T-helper 2 cell treated with Interferon-gamma antibody and Interleukin-4, amounts not matched to agents 5 μg/mL and 100 μg/mL, for 36 hours (primary cell): ENCODE data around the gene NLRP9.

Experiments used
- DNase-seq: peaks from one replicate; pipeline ENCODE4 v3.0.0; 2021; ENCODE audit warnings: low spot score
- H3K27ac Mint-ChIP-seq: one replicate; pipeline ENCODE4 v1.8.0; 2021; ENCODE audit warnings: mild to moderate bottlenecking, mixed read lengths
- H3K27me3 Mint-ChIP-seq: one replicate; pipeline ENCODE4 v1.8.0; 2021; ENCODE audit warnings: low read depth, mixed read lengths
- H3K36me3 Mint-ChIP-seq: one replicate; pipeline ENCODE4 v1.8.0; 2021; ENCODE audit warnings: low read depth, mixed read lengths
- H3K4me1 Mint-ChIP-seq: one replicate; pipeline ENCODE4 v1.8.0; 2021; ENCODE audit warnings: low read depth, mixed read lengths
- H3K4me3 Mint-ChIP-seq: one replicate; pipeline ENCODE4 v1.8.0; 2022; ENCODE audit warnings: mild to moderate bottlenecking, moderate library complexity, mixed read lengths
- H3K9me3 Mint-ChIP-seq: one replicate; pipeline ENCODE4 v1.8.0; 2021; ENCODE audit warnings: mixed read lengths

Gene NLRP9

GRCh38 chr19:55687281-55688201 is 50.7 kb downstream of the NLRP9 start:
- H3K9me3 Mint-ChIP-seq, result no peaks in the 10 kb centered on the region
- no peaks in the 10 kb centered on the region for H3K4me1 Mint-ChIP-seq
- DNase-seq, result no peak
- H3K27me3 Mint-ChIP-seq, result no peaks in the 10 kb centered on the region
- H3K27ac Mint-ChIP-seq, result no peak overlapping the region
- no peak overlapping the region for H3K4me3 Mint-ChIP-seq
- H3K36me3 Mint-ChIP-seq, result peaks cover 13% of the 10 kb centered on the region

GRCh38 chr19:55686311-55687050 is 51.7 kb downstream of the NLRP9 start:
- no peak for DNase-seq
- no peaks in the 10 kb centered on the region for H3K9me3 Mint-ChIP-seq
- H3K4me1 Mint-ChIP-seq, result no peaks in the 10 kb centered on the region
- peaks cover 13% of the 10 kb centered on the region for H3K36me3 Mint-ChIP-seq
- H3K27me3 Mint-ChIP-seq, result no peaks in the 10 kb centered on the region
- H3K27ac Mint-ChIP-seq, result no peak overlapping the region
- H3K4me3 Mint-ChIP-seq, result no peak overlapping the region

- no peak overlapping the region for H3K27ac Mint-ChIP-seq
- H3K9me3 Mint-ChIP-seq, result no peaks in the 10 kb centered on the region
- H3K4me3 Mint-ChIP-seq, result no peak overlapping the region
- H3K36me3 Mint-ChIP-seq, result peaks cover 13% of the 10 kb centered on the region
- DNase-seq, result no peak
- H3K27me3 Mint-ChIP-seq, result no peaks in the 10 kb centered on the region
- no peaks in the 10 kb centered on the region for H3K4me1 Mint-ChIP-seq
Observed at GRCh38 chr19:55685776-55686175, 52.4 kb downstream of the NLRP9 start.

GRCh38 chr19:55684946-55685681 is 53.1 kb downstream of the NLRP9 start:
- no peaks in the 10 kb centered on the region for H3K9me3 Mint-ChIP-seq
- peaks cover 15% of the 10 kb centered on the region for H3K36me3 Mint-ChIP-seq
- no peaks in the 10 kb centered on the region for H3K4me1 Mint-ChIP-seq
- H3K4me3 Mint-ChIP-seq, result no peak overlapping the region
- H3K27me3 Mint-ChIP-seq, result no peaks in the 10 kb centered on the region
- no peak for DNase-seq
- H3K27ac Mint-ChIP-seq, result no peak overlapping the region

GRCh38 chr19:55683449-55684261 is 54.5 kb downstream of the NLRP9 start:
- Mint-ChIP-seq H3K4me3 (no peak overlapping the region), H3K27me3 (no peaks in the 10 kb centered on the region), H3K4me1 (peaks cover 8% of the 10 kb centered on the region), H3K9me3 (no peaks in the 10 kb centered on the region), H3K27ac (no peak overlapping the region), H3K36me3 (peaks cover 15% of the 10 kb centered on the region)
- no peak for DNase-seq

GRCh38 chr19:55681131-55682092 is 56.8 kb downstream of the NLRP9 start:
- H3K27ac Mint-ChIP-seq, result no peak overlapping the region
- no peak for DNase-seq
- H3K9me3 Mint-ChIP-seq, result no peaks in the 10 kb centered on the region
- no peak overlapping the region for H3K4me3 Mint-ChIP-seq
- H3K36me3 Mint-ChIP-seq, result peaks cover 28% of the 10 kb centered on the region
- peaks cover 20% of the 10 kb centered on the region for H3K4me1 Mint-ChIP-seq
- H3K27me3 Mint-ChIP-seq, result no peaks in the 10 kb centered on the region

GRCh38 chr19:55680339-55681130 is 57.7 kb downstream of the NLRP9 start:
- no peak for DNase-seq
- H3K36me3 Mint-ChIP-seq, result peaks cover 24% of the 10 kb centered on the region
- H3K9me3 Mint-ChIP-seq, result no peaks in the 10 kb centered on the region
- H3K4me3 Mint-ChIP-seq, result no peak overlapping the region
- H3K27me3 Mint-ChIP-seq, result no peaks in the 10 kb centered on the region
- H3K4me1 Mint-ChIP-seq, result peaks cover 23% of the 10 kb centered on the region
- H3K27ac Mint-ChIP-seq, result no peak overlapping the region

GRCh38 chr19:55679343-55680257 is 58.6 kb downstream of the NLRP9 start:
- peak overlapping the region; percentile 31 for H3K27ac Mint-ChIP-seq
- no peaks in the 10 kb centered on the region for H3K27me3 Mint-ChIP-seq
- H3K4me1 Mint-ChIP-seq, result peaks cover 24% of the 10 kb centered on the region
- no peak for DNase-seq
- H3K4me3 Mint-ChIP-seq, result no peak overlapping the region
- no peaks in the 10 kb centered on the region for H3K9me3 Mint-ChIP-seq
- peaks cover 26% of the 10 kb centered on the region for H3K36me3 Mint-ChIP-seq

- no peak overlapping the region for H3K4me3 Mint-ChIP-seq
- peaks cover 28% of the 10 kb centered on the region for H3K4me1 Mint-ChIP-seq
- DNase-seq, result no peak
- H3K27ac Mint-ChIP-seq, result peak overlapping the region; percentile 2
- H3K27me3 Mint-ChIP-seq, result no peaks in the 10 kb centered on the region
- no peaks in the 10 kb centered on the region for H3K9me3 Mint-ChIP-seq
- peaks cover 32% of the 10 kb centered on the region for H3K36me3 Mint-ChIP-seq
Observed at GRCh38 chr19:55678121-55678671, 60.0 kb downstream of the NLRP9 start.

- Mint-ChIP-seq H3K4me3 (peak overlapping the region; percentile 30), H3K36me3 (peaks cover 34% of the 10 kb centered on the region), H3K27me3 (no peaks in the 10 kb centered on the region), H3K4me1 (peaks cover 28% of the 10 kb centered on the region), H3K9me3 (no peaks in the 10 kb centered on the region), H3K27ac (peak overlapping the region; percentile 2)
- no peak for DNase-seq
Observed at GRCh38 chr19:55677572-55678028, 60.6 kb downstream of the NLRP9 start.
